Frontal cortex (tissue), 4 donors: Measurements from ENCODE around the gene BICD1. TPM values are rescaled to one million over a fixed set of nuclear protein-coding genes. Genes with fewer than 3 reads are reported as not detected.
"Not testable (repeated sequence)": the region's sequence is repeated elsewhere in the genome, so short reads cannot be mapped to it uniquely, and the experiment has no call there.

Experiments used
- DNase-seq, 2 donors: peaks; one replicate each; pipeline ENCODE4 v3.0.0; 2012; ENCODE audit warnings: low spot score in 2 of 2
- FAIRE-seq: peaks from 2 replicates; lab custom pipeline; 2012; peaks lifted over from hg19 to GRCh38; lab: Jason Lieb, UNC
- total RNA-seq: library from RNA; depleted of rRNA; stranded (reverse); fragments of >200 nt; gene quantifications from one replicate; pipeline ENCODE4 v1.2.3, GENCODE V29; 2014
- donor health status: control.
- donor health status: control.
- donor health status: control.

BICD1 gene
- total RNA-seq, 1 donor from 2014 or later: 36.3 TPM

- DNase-seq: no peak
- no peak for FAIRE-seq
Measured at GRCh38 chr12:32179011-32179395, 72.4 kb downstream of the BICD1 start.

- FAIRE-seq (no peak), DNase-seq (no peak)
Measured at GRCh38 chr12:32181498-32182175, 75.0 kb downstream of the BICD1 start.

- DNase-seq (no peak), FAIRE-seq (no peak)
Measured at GRCh38 chr12:32183650-32184049, 77.0 kb downstream of the BICD1 start.

GRCh38 chr12:32187127-32187526 is 80.5 kb downstream of the BICD1 start:
- DNase-seq, FAIRE-seq: not testable (repeated sequence)

- peak; percentile 56 for FAIRE-seq
- no peak for DNase-seq
Measured at GRCh38 chr12:32191445-32191844, 84.8 kb downstream of the BICD1 start.

- no peak for FAIRE-seq
- DNase-seq: no peak
Measured at GRCh38 chr12:32196250-32197198, 89.9 kb downstream of the BICD1 start.

GRCh38 chr12:32197421-32197820 is 90.8 kb downstream of the BICD1 start:
- FAIRE-seq (no peak), DNase-seq (no peak)

GRCh38 chr12:32198555-32198954 is 91.9 kb downstream of the BICD1 start:
- no peak for FAIRE-seq
- DNase-seq: no peak

GRCh38 chr12:32201096-32201495 is 94.4 kb downstream of the BICD1 start:
- DNase-seq (no peak), FAIRE-seq (no peak)

GRCh38 chr12:32201976-32202375 is 95.3 kb downstream of the BICD1 start:
- no peak for DNase-seq
- no peak for FAIRE-seq

- FAIRE-seq (no peak), DNase-seq (no peak)
Measured at GRCh38 chr12:32205731-32206130, 99.1 kb downstream of the BICD1 start.

- no peak for DNase-seq
Measured at GRCh38 chr12:32208355-32208754, 101.7 kb downstream of the BICD1 start.

GRCh38 chr12:32211066-32211899 is 104.6 kb downstream of the BICD1 start:
- FAIRE-seq (no peak), DNase-seq (no peak)

More at GRCh38 chr12:32208355-32208754, 101.7 kb downstream of the BICD1 start:
- no peak for FAIRE-seq

- DNase-seq (no peak), FAIRE-seq (no peak)
Measured at GRCh38 chr12:32211900-32212156, 105.2 kb downstream of the BICD1 start.

GRCh38 chr12:32214723-32215122 is 108.1 kb downstream of the BICD1 start:
- DNase-seq (no peak), FAIRE-seq (no peak)

GRCh38 chr12:32217354-32218310 is 111.0 kb downstream of the BICD1 start:
- FAIRE-seq (no peak), DNase-seq (no peak)

- FAIRE-seq (no peak), DNase-seq (no peak)
Measured at GRCh38 chr12:32223941-32224340, 117.3 kb downstream of the BICD1 start.

- DNase-seq (no peak), FAIRE-seq (no peak)
Measured at GRCh38 chr12:32226768-32227167, 120.1 kb downstream of the BICD1 start.

GRCh38 chr12:32229971-32230612 is 123.4 kb downstream of the BICD1 start:
- DNase-seq: no peak
- no peak for FAIRE-seq
